ENCODE measurements around the gene TANC1.

- no peak for TF ChIP-seq POLR2A (IDR thresholded peaks at IDR 0.05; ENCODE audit: low read depth, low read length)
- no peak for TF ChIP-seq CTCF (conservative IDR thresholded peaks at IDR 0.05; ENCODE audit: low read depth, low read length)
- no peak for TF ChIP-seq MAFK (IDR thresholded peaks at IDR 0.05; ENCODE audit: low read depth, low read length)
- no peak for TF ChIP-seq CHD1 (IDR thresholded peaks at IDR 0.05; ENCODE audit: low read depth, low read length)
Observed at GRCh38 chr2:158936978-158937377, 31.5 kb upstream of the TANC1 start.

Data from IMR-90 (cell line).